Right lobe of liver (tissue), 4 donors: ENCODE data around the gene GALNTL6.

Experiments used
- POLR2A ChIP-seq: fragments of 450-650 bp; IDR thresholded peaks from one replicate; pipeline ENCODE4 v1.6.1; 2017; ENCODE audit warnings: antibody characterized with exemption, mild to moderate bottlenecking
- TF ChIP-seq, protein P1 (sequence below), 4 donors: fragments of 200-600 bp in 3 of 4; fragments of 450-650 bp in 1 of 4; IDR thresholded peaks; one replicate each; pipeline versions ENCODE4 v1.5.1 to v1.8.0; 2016 to 2022; ENCODE audit warnings: antibody characterized with exemption in 4 of 4, mild to moderate bottlenecking in 2 of 4
- donor health status: DM: no; HTN: no; CAD: no.
- donor health status: DM: no; HTN: no; CAD: no.
- donor health status: DM: no; HTN: yes; CAD: no.

- TF ChIP-seq, protein P1, sequence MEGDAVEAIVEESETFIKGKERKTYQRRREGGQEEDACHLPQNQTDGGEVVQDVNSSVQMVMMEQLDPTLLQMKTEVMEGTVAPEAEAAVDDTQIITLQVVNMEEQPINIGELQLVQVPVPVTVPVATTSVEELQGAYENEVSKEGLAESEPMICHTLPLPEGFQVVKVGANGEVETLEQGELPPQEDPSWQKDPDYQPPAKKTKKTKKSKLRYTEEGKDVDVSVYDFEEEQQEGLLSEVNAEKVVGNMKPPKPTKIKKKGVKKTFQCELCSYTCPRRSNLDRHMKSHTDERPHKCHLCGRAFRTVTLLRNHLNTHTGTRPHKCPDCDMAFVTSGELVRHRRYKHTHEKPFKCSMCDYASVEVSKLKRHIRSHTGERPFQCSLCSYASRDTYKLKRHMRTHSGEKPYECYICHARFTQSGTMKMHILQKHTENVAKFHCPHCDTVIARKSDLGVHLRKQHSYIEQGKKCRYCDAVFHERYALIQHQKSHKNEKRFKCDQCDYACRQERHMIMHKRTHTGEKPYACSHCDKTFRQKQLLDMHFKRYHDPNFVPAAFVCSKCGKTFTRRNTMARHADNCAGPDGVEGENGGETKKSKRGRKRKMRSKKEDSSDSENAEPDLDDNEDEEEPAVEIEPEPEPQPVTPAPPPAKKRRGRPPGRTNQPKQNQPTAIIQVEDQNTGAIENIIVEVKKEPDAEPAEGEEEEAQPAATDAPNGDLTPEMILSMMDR (IDR thresholded peaks at IDR 0.05), result no peak
- TF ChIP-seq POLR2A, result no peak
These were observed 355.7 kb downstream of the GALNTL6 start for GRCh38 chr4:172168888-172169287.
